ENCODE data around the gene TFE3.

The TFE3 gene

DNA sequence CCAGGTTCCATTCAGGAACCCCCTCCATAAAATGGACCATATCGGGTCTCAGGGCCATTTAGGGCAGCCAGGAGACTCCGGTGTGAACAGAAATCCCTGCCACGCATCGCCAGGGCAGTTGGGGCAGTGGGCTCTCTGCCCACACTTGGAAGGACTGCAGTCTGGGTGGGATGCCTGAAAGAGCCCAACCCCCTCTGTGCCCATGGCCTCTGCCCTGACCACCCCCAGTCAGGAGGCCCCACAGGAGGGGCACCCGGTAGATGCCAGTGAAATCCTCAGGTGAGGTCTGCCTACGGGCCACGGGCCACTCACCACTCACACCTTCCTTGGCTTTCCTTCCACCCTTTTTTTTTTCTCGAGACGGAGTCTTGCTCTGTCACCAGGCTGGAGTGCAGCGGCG is 25.9 kb upstream of the TFE3 start:
- Histone ChIP-seq H3K27me3 (no peaks in the 10 kb centered on the region), H3K4me3 (no peak overlapping the region), H3K9me3 (no peaks in the 10 kb centered on the region), H3K27ac (no peak overlapping the region), H3K4me1 (peaks cover 0 to 13% (median 8%) of the 10 kb centered on the region in 4 donors), H3K36me3 (peaks cover 0 to 28% (median 0%) of the 10 kb centered on the region in 3 donors)
- intact Hi-C loops (cut with DNase I; ENCODE audit: low total_unique reads): no loop called here
- no peak for TF ChIP-seq CTCF (IDR thresholded peaks at IDR 0.05)
- DNase-seq: no peak

DNA sequence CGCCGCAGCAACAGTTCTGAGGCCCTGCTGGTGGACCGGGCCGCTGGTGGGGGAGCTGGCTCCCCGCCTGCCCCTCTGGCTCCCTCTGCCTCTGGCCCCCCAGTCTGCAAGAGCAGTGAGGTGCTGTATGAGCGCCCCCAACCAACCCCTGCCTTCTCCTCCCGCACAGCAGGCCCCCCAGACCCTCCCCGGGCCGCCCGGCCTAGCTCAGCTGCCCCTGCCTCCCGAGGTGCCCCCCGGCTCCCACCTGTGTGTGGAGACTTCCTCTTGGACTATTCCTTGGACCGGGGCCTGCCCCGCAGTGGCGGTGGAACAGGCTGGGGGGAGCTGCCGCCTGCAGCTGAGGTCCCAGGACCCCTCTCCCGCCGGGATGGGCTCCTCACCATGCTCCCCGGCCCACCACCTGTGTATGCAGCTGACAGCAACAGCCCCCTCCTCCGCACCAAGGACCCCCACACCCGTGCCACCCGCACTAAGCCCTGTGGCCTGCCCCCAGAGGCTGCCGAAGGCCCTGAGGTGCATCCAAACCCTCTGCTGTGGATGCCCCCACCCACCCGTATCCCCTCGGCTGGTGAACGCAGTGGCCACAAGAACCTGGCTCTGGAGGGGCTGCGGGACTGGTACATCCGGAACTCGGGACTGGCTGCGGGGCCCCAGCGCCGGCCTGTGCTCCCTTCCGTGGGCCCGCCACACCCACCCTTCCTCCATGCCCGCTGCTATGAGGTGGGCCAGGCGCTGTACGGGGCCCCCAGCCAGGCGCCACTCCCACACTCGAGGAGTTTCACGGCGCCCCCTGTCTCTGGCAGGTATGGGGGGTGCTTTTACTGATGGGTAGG is 24.3 kb upstream of the TFE3 start:
- Histone ChIP-seq H3K4me1 (peaks cover 0 to 7% (median 3%) of the 10 kb centered on the region in 4 donors), H3K36me3 (peaks cover 0 to 39% (median 0%) of the 10 kb centered on the region in 3 donors), H3K27ac (no peak overlapping the region), H3K9me3 (no peaks in the 10 kb centered on the region), H3K4me3 (no peak overlapping the region), H3K27me3 (no peaks in the 10 kb centered on the region)
- DNase-seq: no peak
- no peak for TF ChIP-seq CTCF (IDR thresholded peaks at IDR 0.05)
- intact Hi-C loops (cut with DNase I; ENCODE audit: low total_unique reads): no loop called here

GRCh38 chrX:49066690-49067089 is 23.5 kb upstream of the TFE3 start:
- Histone ChIP-seq H3K27ac (no peak overlapping the region), H3K4me3 (no peak overlapping the region), H3K36me3 (peaks cover 0 to 43% (median 0%) of the 10 kb centered on the region in 3 donors), H3K9me3 (no peaks in the 10 kb centered on the region), H3K4me1 (no peaks in the 10 kb centered on the region), H3K27me3 (no peaks in the 10 kb centered on the region)
- no peak for DNase-seq
- no peak for TF ChIP-seq CTCF (IDR thresholded peaks at IDR 0.05)
- intact Hi-C loops (cut with DNase I; ENCODE audit: low total_unique reads): no loop called here

GRCh38 chrX:49066278-49066677 is 23.1 kb upstream of the TFE3 start:
- no peak for DNase-seq
- intact Hi-C loops (cut with DNase I; ENCODE audit: low total_unique reads): no loop called here
- TF ChIP-seq CTCF (IDR thresholded peaks at IDR 0.05): no peak
- Histone ChIP-seq H3K27ac (no peak overlapping the region), H3K36me3 (peaks cover 0 to 43% (median 0%) of the 10 kb centered on the region in 3 donors), H3K4me3 (no peak overlapping the region), H3K27me3 (no peaks in the 10 kb centered on the region), H3K9me3 (no peaks in the 10 kb centered on the region), H3K4me1 (no peaks in the 10 kb centered on the region)

- intact Hi-C loops (cut with DNase I; ENCODE audit: low total_unique reads): no loop called here
- no peak for DNase-seq
- Histone ChIP-seq H3K36me3 (peaks cover 0 to 43% (median 0%) of the 10 kb centered on the region in 3 donors), H3K27me3 (no peaks in the 10 kb centered on the region), H3K9me3 (no peaks in the 10 kb centered on the region), H3K4me3 (no peak overlapping the region), H3K27ac (no peak overlapping the region), H3K4me1 (no peaks in the 10 kb centered on the region)
- TF ChIP-seq CTCF (IDR thresholded peaks at IDR 0.05): no peak
These were observed 21.6 kb upstream of the TFE3 start for GRCh38 chrX:49064735-49065134.

All from tibial artery (tissue), 4 donors.